NT2/D1 (cell line): ENCODE results near the gene CNIH3.

Experiments used
- DNase-seq: peaks from one replicate; pipeline ENCODE4 v3.0.0-alpha.2; 2011; ENCODE audit warnings: low read depth, low spot score
- H3K27me3 ChIP-seq: 2 replicates; pipeline ENCODE4 v1.6.0; 2011; ENCODE audit warnings: mild to moderate bottlenecking; ENCODE audit not compliant: insufficient read length, insufficient read depth
- H3K36me3 ChIP-seq: 2 replicates; pipeline ENCODE4 v1.6.1; 2011; ENCODE audit warnings: mild to moderate bottlenecking, low read length, mixed read lengths; ENCODE audit not compliant: insufficient read depth, insufficient read length
- H3K4me1 ChIP-seq: 2 replicates; pipeline ENCODE4 v1.5.1; 2011; ENCODE audit not compliant: insufficient read depth, insufficient read length
- H3K4me3 ChIP-seq: 2 replicates; pipeline ENCODE4 v1.5.1; 2011; ENCODE audit warnings: low read depth; ENCODE audit not compliant: insufficient read length
- H3K9ac ChIP-seq: 2 replicates; pipeline ENCODE4 v1.6.0; 2011; ENCODE audit warnings: low read depth; ENCODE audit not compliant: insufficient read length
- H3K9me3 ChIP-seq: 2 replicates; pipeline ENCODE4 v1.5.1; 2011; ENCODE audit warnings: mild to moderate bottlenecking, low read length; ENCODE audit not compliant: insufficient read depth
- SUZ12 ChIP-seq: IDR thresholded peaks from 2 replicates; pipeline ENCODE4 v1.6.1; 2011; ENCODE audit not compliant: insufficient read length, insufficient read depth; ENCODE audit errors: extremely low read depth
- YY1 ChIP-seq: IDR thresholded peaks from 2 replicates; pipeline ENCODE4 v1.6.1; 2011; ENCODE audit not compliant: insufficient read length, insufficient read depth
- ZNF274 ChIP-seq: IDR thresholded peaks from 2 replicates; pipeline ENCODE4 v1.6.1; 2011; ENCODE audit warnings: mild to moderate bottlenecking, low read depth, low read length

The CNIH3 gene

DNA sequence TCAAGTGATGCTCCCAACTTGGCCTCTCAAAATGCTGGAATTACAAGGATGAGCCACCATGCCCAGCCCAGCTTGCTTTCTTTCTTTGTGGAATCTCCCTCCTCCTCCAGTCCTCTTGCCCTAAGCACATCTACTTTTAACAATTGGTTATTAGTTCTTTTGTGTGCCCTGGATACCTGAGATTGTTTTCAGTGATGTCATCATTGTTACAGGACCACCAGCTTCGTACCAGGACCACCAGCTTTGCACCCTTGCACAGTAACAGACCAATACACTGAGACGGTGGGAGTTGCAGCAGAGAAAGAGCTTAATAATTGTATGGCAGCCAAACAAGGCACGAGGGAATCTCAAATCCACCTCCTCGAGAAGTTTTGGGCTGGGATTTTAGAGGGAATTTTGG lies 71.3 kb downstream of the CNIH3 start:
- no peak for DNase-seq
- no peak for TF ChIP-seq YY1
- no peak for TF ChIP-seq ZNF274
- TF ChIP-seq SUZ12 = no peak
- Histone ChIP-seq H3K4me1 (no peaks in the 10 kb centered on the region), H3K27me3 (no peaks in the 10 kb centered on the region), H3K9ac (no peak overlapping the region), H3K36me3 (peaks cover 15% of the 10 kb centered on the region), H3K4me3 (no peak overlapping the region), H3K9me3 (peaks cover 15% of the 10 kb centered on the region; the same call in 1 of the 2 replicates)

DNA sequence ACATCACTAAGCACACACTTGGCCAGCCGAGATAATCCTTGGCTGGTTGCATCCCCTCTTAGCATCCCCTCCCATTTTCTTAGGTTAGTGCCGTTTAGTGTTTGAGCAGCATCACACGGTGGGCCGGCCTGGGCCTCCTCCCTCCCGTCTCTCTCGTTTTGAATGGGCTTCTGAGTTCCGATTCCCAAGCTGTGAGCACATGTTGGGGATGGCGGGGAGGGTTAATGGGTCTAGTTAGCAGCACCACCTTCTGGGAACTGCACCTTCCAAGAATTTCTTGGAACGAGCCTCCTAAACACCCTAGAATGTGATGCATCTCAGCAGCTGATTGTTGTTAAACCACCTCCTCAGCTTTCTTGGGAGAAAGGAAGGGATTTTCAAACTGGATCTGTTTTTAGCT lies 73.3 kb downstream of the CNIH3 start:
- Histone ChIP-seq H3K36me3 (peaks cover 18% of the 10 kb centered on the region), H3K4me1 (no peaks in the 10 kb centered on the region), H3K9me3 (peaks cover 15% of the 10 kb centered on the region; the same call in 1 of the 2 replicates), H3K9ac (no peak overlapping the region), H3K4me3 (no peak overlapping the region), H3K27me3 (no peaks in the 10 kb centered on the region)
- TF ChIP-seq SUZ12 (no peak), YY1 (no peak), ZNF274 (no peak)
- DNase-seq = no peak

DNA sequence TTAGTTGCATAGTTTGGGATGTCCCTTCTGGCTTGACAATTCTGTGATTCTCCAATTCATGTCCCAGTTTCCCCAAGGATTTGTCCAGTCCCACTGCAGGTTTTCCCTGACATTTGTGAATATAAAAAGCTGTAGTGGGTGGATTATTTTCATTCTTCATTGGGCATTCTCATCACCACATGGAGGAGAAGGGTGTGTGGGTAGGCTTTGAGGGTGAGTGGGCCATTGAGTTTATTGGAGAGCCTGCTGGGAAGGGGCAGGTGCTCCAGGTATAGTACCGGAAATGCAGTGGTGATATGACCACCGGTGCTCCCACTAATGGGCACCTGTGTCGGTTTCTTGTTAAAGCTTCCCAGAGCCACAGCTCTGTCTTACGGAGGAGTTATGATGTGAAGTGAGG lies 74.5 kb downstream of the CNIH3 start:
- peaks cover 15% of the 10 kb centered on the region; the same call in 1 of the 2 replicates for H3K9me3 ChIP-seq
- peaks cover 18% of the 10 kb centered on the region for H3K36me3 ChIP-seq
- H3K27me3 ChIP-seq = no peaks in the 10 kb centered on the region
- no peak for DNase-seq
- no peak overlapping the region for H3K9ac ChIP-seq
- TF ChIP-seq ZNF274 (no peak), SUZ12 (no peak), YY1 (no peak)
- H3K4me3 ChIP-seq = no peak overlapping the region
- H3K4me1 ChIP-seq = no peaks in the 10 kb centered on the region

DNA sequence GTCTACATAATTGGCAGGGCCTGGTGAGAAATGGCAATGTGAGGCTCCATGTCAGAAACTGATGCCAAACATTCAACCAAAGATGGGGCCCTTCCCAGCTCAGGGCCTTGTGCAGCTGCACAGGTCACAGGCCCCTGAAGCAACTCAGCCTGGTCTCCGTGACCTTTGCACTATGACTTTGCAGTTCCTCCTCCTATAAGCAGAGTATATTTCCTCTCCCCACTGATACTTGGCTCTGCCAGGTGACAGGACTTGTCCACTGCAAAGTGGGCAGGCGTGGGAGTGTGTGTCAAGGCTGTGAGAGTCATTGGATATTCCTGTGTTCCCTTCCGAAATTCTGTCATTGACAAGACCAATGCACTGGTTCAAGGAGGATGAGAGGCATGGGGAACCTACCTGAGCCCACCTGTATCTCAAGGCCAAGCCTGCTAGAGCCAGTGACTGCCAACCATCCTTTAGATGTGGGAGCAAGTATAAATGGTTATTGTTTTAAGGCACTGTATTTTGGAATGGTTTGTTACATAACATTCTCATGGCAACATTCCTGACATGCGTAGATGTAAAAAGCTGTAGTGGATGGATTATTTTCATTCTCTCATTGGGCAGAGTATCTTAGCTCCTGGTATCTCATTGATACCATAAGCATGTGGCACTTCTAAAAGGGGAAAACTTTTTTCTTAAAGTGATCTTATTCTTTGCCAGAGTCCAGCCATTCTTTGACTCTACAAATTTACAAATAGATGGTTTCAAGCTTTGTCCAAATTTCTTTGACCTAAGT lies 75.2 kb downstream of the CNIH3 start:
- no peak for DNase-seq
- H3K27me3 ChIP-seq = no peaks in the 10 kb centered on the region
- H3K9ac ChIP-seq = no peak overlapping the region
- H3K9me3 ChIP-seq = peaks cover 14% of the 10 kb centered on the region; the same call in 1 of the 2 replicates
- H3K4me1 ChIP-seq = no peaks in the 10 kb centered on the region
- TF ChIP-seq SUZ12 (no peak), ZNF274 (no peak), YY1 (no peak)
- no peak overlapping the region for H3K4me3 ChIP-seq
- H3K36me3 ChIP-seq = peaks cover 18% of the 10 kb centered on the region

DNA sequence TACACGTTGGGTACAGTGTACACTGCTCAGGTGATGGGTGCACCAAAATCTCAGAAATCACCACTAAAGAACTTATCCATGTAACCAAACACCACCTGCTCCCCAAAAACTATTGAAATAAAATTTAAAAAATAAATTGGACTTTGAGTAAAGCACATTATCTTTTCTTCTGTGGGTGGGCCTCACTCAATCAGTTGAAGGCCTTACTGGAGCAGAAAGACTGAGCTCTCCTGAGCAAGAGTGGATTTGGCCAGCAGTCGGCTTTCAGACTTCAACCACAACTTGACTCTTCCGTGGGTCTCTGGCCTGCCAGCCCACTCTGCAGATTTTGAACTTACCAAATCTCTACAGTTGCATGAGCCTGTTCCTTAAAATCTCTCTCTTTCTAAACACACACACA lies 78.9 kb downstream of the CNIH3 start:
- Histone ChIP-seq H3K9me3 (no peaks in the 10 kb centered on the region), H3K4me3 (no peak overlapping the region), H3K27me3 (no peaks in the 10 kb centered on the region), H3K9ac (no peak overlapping the region), H3K36me3 (peaks cover 8% of the 10 kb centered on the region), H3K4me1 (no peaks in the 10 kb centered on the region)
- no peak for TF ChIP-seq SUZ12
- no peak for TF ChIP-seq YY1
- TF ChIP-seq ZNF274 = no peak
- no peak for DNase-seq

DNA sequence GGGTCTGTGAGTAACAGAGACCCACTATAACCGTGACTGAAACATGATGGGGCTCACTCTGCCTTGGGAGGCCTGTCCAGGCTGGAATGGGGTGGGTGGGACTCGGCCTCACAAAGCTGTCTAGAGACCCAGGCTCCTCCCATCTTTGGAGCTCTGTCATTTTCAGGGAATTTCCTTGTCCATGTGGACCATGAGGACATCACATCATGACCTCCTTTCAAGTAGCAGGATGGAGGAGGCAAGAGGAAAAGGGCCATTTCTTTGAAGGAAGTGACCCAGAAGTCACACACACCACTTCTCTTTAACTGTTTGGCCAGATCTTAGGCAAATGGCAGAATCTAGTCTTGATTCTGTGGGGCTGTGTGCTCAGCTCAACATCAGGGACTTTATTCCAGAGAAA lies 79.9 kb downstream of the CNIH3 start:
- no peaks in the 10 kb centered on the region for H3K4me1 ChIP-seq
- DNase-seq = no peak
- TF ChIP-seq ZNF274 (no peak), SUZ12 (no peak), YY1 (no peak)

DNA sequence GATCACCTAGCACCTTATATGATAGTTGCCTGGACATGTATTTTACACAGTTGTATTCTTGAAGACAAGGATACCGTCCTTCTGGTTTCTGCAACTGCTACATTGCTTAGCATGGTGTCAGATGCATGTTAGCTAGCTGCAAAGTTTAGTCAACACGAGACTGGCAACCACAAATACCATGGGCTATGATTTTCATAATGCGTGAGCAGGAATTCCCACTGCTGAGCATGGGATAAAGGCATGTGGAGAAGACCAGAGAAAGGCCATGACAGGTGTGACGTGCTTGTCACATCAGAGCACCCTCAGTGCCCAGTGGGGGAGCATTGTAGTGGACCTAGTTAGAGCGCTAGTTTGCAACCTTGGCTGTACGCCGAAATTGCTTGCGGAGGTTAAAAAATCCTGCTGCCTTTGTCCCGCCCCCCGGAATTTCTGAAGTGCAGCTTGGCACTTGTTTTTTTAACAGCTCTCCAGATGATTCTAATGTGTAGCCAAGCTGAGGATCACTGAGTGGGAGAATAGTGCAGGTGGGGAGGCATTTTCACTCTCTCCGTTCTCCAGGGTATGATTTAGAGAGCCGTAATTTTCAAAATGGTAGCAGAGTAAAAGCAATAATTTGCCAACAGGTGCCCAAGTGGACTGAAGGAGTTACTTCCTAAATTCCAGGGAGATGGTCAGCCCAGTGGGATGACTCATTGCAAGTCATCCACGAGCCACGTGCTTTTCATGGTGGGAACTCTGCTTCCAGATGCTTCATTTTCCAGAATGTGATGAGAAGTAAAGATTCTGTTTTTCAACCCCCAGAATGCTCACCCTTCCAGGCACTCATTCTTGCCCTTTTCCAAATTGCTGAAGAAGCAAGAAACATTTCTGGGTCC lies 81.0 kb downstream of the CNIH3 start:
- no peak overlapping the region for H3K4me3 ChIP-seq
- H3K4me1 ChIP-seq = peaks cover 3% of the 10 kb centered on the region
- no peak for TF ChIP-seq YY1
- no peak for TF ChIP-seq ZNF274
- no peak for TF ChIP-seq SUZ12
- no peaks in the 10 kb centered on the region for H3K9me3 ChIP-seq
- peaks cover 8% of the 10 kb centered on the region for H3K36me3 ChIP-seq
- no peaks in the 10 kb centered on the region for H3K27me3 ChIP-seq
- no peak for DNase-seq
- H3K9ac ChIP-seq = no peak overlapping the region

More for the DNA sequence above, 79.9 kb downstream of the CNIH3 start:
- H3K4me3 ChIP-seq = no peak overlapping the region
- H3K9me3 ChIP-seq = no peaks in the 10 kb centered on the region
- peaks cover 8% of the 10 kb centered on the region for H3K36me3 ChIP-seq
- no peak overlapping the region for H3K9ac ChIP-seq
- no peaks in the 10 kb centered on the region for H3K27me3 ChIP-seq
